ENCODE results near the gene LPAR6.

- no peak for TF ChIP-seq CTCF (IDR thresholded peaks at IDR 0.05)
- TF ChIP-seq POLR2A (IDR thresholded peaks at IDR 0.05) = no peak
These were observed 43.6 kb upstream of the LPAR6 start for GRCh38 chr13:48456546-48456945.
